Stimulated activated CD4-positive, alpha-beta T cell treated with anti-CD3 and anti-CD28 coated beads, Interleukin-4, amount 100 ng/mL, for 1 hour (primary cell): Measurements from ENCODE around the gene ZG16B.

ENCODE experiments used
- DNase-seq: peaks from one replicate; pipeline ENCODE4 v3.0.0-alpha.2; 2020

The ZG16B gene

GRCh38 chr16:2871926-2872325 is 41.8 kb downstream of the ZG16B start:
- DNase-seq: no peak

- DNase-seq: no peak
These were observed 44.2 kb downstream of the ZG16B start for GRCh38 chr16:2874032-2874911.

GRCh38 chr16:2874912-2875362 is 44.8 kb downstream of the ZG16B start:
- peak; percentile 66 for DNase-seq

- DNase-seq: no peak
These were observed 49.9 kb downstream of the ZG16B start for GRCh38 chr16:2879854-2880508.
